SW480 (cell line): ENCODE measurements around the gene PIEZO1.

Experiments
- DNase-seq: peaks from one replicate; pipeline ENCODE4 v3.0.0-alpha.2; 2016; ENCODE audit warnings: low spot score

PIEZO1 gene

DNA sequence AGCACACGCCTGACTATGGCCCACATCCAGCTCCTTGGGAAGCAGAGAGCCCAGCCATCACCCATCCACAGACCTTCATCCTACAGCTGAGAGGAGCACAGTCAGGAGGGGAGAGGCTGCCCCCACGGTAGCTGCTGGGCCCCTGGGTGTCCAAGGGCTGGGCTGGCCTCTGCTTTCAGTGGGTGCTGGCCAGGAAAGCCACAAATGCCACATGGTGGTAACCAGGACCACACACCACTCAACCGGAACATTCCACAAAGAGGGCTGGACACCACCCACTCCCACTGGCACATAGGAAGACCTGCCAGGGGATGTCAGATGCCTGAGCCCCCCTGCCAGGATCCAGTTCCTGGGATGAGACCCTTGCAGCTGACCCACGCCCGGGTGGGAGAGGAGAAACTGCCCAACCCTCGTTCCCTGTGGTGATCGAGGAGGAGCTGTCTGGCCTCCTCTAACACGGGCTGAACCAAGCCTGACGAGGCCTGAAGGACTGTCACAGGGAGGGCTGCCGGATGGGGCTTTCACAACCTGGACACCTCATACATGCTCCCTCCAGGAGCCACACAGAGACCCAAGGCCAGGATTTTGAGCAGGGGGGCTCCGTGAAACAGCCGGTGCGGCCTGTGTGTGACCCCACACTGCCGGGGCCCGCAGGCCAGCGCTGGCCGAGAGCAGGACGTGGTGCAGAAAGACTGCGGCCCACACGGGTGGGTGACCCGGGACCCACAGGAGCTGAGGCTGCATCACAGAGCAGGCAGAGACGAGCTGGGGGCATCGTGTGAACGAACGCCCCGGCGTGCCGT lies 30.7 kb downstream of the PIEZO1 start:
- DNase-seq, result no peak

DNA sequence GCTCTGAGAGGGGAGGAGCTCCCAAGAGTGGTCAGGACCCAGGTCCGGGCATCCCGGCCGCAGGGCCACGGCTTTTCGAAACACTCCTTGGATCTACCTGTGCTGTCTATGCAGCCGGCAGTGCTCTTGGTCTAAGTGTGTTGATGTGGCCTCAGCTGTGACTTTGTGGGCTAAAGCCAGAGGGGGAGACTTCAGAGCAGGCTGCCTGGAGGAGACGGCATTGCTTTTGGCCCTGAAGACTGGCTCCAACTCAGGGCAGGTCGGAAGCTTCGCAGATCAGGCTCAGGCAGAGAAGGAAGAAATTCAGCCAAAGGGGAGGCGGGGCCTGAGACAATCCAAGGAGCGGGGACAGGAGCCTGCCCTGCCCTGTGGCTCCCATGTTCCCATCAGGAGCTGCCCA lies 31.4 kb downstream of the PIEZO1 start:
- DNase-seq, result no peak

DNA sequence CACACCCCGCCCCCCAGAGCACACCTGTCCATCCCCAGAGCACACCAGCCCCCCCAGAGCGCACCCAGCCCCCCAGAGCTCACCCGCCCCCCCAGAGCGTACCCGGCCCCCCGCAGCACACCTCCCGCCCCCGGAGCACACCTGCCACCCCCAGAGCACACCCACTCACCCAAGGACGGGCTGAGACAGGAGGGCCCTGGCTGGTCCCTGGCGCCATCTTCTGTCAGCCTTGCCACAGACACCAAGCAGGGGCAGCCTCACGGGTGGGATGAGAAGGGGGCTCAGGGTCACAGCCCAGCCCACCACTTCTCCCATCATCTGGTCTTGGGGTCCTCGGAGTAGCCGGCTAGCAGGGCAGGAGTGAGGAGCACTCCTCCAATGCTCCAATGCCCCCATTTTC lies 31.8 kb downstream of the PIEZO1 start:
- DNase-seq, result no peak

DNA sequence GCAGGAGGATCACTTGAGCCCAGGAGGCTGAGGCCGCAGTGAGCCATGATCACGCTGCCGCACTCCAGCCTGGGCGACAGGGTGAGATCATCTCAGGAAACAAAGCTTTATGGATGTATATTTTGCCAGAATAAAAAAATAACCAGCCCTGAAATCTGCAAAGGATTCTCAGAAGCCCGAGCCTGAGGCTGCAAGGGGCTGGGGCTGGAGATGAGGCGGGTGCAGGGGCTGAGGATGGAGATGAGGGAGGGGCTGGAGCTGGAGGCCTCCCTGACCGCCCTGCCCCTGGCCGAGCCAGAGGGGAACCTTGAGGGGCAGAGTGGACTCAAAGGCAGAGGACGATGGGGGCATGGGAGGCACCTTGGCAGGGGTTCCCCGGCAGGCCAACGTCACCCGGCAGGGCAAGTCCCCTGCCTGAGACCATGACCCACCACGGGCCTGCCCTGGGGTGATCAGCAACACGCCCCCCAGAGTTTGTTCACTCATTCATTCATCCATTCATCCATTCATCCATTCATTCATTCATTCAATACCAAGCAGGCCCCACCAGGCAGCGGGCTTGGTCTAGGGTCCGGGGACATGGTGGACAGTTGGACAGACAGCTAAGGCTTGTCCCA lies 32.5 kb downstream of the PIEZO1 start:
- DNase-seq, result no peak

DNA sequence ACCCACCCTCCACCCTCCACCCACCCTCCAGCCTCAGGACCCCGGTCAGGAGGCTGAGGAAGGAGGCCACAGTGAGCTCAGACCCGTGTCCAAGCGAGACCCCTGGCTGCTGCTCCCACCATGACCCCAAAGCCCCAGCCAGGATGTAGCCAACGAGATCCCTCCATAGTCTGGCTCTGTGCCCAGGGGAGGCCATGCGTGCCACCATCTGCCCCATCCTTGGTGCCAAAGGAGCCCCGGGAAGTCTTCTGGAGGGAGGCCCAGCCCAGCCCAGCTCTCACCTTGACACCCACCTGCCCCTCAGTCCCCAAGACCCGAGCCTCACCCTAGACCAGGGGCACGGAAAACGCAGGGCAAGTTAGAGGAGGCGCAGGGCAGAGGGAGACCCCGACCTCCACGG lies 34.2 kb downstream of the PIEZO1 start:
- DNase-seq, result no peak

DNA sequence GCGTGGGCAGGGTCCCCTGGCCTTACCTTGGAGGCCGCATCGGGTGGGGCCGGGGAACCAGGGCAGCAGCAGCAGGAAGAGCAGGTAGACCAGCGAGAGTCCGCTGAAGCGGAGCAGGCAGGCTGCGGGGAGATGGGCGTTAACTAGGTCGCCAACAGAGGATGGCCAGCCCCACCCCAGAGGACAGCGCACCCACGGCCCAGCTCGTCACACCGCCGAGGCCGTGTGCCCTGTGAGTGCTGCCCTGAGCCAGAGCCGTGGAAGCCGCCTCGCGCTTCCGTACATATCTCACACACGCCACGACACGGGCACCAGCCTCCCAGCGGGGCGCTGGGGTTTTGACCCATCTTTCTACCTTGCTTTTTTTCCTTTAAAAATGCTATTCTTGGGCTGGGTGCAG lies 35.7 kb downstream of the PIEZO1 start:
- no peak for DNase-seq

DNA sequence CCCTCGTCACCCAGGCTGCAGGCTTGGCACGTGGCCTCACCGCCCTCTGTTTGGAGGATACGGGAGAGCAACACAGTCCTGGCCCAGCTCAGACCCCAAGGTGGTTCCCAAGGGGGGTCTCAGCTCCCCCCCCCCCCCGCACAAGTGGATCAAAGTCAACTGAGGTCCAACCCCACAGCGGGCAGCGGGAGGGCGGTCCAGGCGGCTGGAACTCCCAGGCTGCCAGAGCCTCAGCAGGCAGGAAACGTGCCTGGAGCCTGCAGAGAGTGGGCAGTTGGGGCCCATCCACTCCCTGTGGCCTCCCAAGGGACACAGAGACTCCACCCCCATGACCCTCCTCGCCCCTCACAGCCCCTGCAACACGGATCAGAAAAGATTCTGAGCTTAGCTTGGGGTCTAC lies 36.7 kb downstream of the PIEZO1 start:
- DNase-seq, result no peak

DNA sequence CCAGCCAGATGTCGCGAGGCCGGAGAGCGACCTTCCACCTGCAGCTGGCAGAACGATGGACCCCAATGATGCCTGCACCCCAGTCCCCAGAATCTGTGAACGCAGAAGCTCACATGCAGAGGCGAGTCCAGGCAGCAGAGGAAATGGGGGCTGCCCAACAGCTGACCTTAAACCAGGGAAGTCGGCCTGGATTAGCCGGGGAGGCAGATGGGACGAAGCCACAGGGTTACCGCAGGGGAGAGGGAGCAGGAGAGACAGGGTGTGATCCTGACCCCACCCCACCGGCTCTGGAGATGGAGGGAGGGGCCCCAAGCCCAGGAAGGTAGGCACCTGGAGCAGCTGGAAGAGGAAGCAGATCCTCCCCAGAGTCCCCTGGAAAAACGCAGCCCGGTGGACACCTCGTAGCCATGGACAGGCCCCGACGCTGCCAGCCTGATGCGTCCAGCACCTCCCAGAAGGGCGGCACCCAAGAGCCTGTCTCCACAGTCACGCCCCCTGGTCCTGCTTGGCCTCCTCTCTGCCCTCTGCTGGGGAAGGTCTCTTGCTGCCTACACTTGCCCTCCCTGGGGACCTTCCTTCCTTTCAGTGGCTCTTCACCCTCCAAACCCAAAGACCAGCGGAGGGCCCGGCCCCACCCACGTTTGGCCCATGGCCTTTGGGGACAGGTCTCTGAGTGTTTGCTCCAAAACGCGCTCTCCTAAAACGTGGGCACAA lies 37.3 kb downstream of the PIEZO1 start:
- no peak for DNase-seq

DNA sequence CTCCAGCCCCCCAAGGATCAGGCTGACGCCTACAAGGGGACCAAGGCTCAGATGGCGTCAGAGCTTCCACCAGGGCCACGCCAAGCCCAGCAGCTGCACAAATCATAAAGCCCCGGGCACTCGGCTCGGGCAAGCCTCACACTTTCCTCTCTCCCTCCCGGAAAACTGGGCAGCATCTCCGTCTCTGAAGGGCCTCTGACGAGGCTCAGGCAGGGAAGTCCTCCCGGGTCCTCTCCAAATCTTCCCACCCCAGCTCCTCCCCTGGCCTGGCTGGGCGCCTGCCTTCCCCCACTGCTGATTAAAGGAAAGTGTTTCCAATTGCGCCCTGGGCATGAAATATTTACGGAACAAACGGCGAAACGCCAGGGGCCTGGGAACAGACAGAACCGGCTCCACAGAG lies 38.5 kb downstream of the PIEZO1 start:
- DNase-seq, result no peak

DNA sequence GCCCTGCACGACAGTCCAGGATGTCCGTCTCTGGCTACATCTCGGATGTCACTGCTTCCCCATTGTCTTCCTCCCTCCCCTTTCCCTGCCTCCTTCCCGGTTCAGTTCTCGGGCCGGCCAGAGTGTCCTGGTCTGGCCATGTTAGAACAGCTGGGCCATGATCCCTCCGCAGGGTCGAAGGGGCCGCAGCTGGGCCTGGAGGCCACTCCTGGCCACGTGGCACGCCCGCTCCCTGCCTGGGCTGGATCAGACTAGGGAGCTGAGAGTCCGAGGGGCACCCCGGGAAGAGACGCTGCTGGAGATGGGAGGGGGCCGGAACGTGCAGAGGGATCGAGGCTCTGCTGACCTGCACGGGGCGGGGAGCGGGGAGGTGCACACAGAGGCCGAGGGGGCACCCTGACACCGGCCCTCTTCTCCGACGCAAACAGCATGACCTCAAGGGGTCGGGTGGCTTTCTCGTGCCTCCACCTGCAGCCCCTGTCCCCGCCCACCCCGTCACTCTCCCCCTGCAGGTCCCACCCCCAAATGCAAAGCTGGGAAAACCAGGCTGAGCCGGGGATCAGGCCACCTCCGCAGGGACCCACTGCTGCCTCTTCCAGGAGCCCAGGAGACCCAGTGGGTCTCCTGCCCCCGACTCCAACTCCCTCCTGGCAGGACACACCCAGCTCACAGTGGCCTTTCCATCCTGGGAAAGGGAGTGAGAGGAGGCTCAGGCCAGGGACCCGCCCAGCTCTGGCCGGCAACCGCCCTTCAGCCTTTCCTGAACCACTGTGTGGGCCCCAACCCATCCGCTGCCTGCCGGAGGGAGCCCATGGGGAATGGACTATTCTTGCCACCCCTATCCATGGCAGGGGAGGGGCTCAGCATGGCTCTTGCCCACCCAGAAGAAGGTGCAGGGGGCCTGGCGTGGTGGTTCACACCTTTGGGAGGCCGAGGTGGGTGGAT lies 40.2 kb downstream of the PIEZO1 start:
- no peak for DNase-seq

DNA sequence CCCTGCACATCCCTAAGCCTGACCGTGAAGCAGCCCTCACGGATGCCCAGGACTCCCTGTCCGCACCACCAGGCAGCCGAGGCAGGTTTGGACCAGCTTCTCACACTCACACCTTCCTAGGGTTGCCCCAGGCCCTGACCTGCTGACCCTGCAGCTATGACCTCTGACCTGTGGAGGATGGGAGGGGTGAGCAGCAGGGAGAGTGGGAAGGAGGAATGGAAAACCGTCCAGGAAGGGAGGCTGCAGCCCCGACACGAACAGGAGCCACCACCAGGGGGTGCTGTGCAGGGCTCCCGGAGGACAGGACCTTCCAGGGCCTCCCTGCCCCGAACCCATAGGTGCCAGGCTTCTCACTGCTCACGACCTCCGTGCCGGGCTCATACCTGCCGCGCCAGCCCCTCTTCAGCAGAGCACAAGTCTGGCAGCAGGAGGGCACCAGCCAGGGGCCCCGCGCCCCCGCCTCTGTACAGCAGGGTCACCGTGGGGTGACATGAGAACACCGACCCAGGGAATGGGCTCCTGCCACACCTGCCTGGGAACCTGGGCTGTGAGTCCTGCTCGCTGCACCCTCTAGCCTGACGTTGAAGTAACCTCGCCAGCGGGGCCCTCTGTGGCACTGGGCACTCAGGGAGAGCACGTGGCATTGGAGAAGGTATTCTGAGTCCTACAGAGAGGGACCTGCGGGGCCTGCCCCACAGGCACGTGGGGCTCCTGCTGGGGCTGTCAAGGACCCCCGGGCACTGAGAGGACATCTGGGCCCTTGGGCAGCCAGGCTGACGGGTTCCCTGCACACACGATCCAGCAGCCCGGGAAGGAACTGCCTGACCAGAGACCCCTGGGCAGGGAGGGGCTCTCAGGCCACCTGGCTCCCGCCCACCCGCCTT lies 41.1 kb downstream of the PIEZO1 start:
- DNase-seq, result peak; percentile 36

DNA sequence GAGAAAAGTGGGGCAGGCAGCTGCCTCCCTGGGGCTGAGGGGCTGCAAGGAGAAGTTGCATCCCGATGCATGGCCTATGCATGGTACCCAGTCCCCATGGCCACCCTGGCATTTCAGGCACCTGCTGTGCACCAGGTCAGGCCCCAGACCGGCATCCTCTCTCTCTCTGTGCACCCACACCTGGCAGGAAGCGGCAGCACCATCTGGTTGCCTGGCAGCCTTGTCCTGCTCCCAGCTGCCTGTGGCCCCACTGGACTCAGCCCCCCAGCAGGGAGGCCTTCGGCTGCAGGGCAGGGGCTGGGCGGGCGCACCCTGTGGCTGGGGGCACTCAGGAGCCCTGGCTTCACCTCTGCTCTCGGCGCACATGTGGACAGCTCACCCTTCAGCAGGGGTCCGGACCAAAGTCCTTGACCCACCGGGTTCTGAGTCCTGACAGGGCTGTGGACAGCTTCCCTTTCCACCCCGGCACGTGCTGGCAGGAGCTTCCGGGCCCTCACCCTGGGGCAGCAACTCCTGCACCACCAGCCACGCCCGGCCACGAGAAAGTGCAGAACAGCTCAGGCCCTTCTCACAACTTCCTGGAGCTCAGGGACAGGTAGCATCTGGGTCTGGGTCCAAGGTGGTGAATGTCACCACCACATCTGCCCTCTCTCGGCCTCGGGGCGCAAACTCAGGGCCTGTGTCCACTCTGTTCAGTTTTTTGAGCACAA lies 42.0 kb downstream of the PIEZO1 start:
- no peak for DNase-seq

DNA sequence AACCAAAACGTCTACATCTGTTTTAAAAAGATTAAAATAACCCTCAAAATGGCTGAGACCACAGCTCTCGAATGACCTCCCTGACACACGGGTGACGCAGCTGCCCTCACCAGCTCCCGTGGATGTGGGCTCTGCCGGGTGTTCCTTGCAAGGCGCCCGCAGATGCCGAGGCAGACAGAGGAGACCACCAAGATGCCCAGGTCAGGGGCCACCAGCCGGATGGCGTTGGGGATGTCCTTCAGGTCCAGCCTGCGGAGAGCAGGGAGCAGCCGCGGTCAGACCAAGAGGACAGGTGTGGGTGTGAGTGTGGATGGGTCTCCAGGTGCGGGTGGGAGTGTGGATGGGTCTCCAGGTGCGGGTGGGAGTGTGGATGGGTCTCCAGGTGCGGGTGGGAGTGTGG lies 43.7 kb downstream of the PIEZO1 start:
- no peak for DNase-seq

DNA sequence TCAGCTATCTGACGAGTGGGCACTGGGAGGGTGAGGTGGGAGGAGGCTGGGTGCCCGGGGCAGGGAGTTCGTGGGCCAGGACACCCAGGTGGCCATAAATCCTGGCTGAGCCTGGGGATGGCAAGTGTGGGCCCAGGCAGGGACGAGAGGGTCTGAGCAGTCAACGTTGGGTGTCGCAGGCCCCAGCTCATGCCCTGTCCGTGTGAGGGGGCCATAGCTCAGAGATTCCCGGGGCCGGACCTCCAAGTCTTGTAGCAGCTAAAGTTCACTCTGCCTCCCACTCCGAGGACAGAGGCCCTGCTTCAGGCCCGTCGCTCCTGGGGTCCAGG lies 44.3 kb downstream of the PIEZO1 start:
- DNase-seq, result no peak

DNA sequence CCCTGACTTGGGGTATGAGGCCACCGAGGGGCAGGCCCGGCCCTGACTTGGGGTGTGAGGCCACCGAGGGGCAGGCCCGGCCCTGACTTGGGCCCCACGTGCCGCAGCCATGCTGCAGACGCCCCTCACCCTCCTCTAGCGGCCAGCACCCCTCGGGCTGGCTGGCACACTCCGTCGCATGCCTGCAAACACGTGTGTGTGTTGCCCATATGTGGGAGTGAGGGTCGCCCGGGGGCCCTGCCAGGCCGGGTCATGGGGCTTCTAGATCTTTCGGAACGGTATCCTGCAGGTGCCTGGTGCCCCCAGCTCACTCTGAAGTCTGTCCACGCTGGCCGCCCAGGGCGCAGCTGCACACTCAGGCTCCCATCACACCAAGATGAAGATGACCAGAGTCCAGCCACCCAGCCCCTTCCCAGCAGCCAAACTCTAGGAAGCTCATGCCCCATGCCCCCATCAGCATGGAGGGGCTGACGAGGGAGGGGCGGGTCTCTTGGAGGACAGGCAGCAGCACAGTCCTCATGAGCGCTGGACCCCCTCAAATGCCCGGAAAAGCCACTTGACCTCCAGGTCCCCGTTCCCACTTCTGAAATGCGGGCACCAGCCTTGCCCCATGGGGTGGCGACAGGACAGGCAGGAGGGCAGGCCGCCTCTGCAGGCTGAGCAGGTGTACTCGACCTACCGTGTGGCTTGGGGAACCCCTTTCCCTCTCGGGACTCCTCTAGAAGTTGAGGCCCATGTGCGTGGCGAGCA lies 44.9 kb downstream of the PIEZO1 start:
- no peak for DNase-seq

DNA sequence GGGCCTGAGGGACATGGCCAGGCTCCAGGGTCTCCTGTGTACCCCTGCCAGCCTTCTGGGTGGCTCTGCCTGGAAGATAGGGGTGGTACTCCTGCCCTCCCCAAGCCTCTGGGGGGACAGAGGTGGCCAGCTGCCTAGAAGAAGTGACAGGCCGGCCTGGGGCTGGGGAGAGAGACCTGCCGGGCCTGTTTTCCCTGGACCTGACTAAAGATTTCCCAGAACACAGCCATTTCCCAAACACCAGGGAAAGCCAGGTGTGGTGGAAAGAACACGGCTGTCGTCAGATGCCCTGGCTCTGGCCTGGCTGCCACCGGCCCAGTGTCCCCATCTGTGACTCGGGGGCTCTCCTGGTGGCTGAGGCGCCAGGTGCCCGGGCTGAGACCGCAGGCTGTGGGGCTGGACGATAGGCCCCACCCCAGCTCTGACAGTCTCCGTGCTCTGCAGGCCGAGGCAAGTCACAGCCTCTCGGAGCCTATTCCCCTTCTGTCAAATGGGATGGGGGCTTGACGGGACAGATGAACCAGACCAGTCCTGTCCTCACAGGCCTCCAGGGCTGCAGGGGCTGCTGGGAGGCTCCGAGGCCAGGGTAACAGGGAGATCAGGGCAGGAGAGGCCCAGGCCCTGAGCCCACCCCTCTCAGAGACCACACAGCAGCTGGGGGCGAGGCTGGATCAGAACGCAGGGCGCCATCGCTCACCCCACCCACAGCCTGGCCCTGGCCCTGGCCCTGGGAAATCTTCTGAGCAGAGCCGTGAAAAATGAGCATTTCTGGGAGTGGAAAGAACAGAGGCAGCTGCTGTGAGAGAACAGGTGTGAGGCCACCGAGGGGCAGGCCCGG lies 45.7 kb downstream of the PIEZO1 start:
- no peak for DNase-seq

DNA sequence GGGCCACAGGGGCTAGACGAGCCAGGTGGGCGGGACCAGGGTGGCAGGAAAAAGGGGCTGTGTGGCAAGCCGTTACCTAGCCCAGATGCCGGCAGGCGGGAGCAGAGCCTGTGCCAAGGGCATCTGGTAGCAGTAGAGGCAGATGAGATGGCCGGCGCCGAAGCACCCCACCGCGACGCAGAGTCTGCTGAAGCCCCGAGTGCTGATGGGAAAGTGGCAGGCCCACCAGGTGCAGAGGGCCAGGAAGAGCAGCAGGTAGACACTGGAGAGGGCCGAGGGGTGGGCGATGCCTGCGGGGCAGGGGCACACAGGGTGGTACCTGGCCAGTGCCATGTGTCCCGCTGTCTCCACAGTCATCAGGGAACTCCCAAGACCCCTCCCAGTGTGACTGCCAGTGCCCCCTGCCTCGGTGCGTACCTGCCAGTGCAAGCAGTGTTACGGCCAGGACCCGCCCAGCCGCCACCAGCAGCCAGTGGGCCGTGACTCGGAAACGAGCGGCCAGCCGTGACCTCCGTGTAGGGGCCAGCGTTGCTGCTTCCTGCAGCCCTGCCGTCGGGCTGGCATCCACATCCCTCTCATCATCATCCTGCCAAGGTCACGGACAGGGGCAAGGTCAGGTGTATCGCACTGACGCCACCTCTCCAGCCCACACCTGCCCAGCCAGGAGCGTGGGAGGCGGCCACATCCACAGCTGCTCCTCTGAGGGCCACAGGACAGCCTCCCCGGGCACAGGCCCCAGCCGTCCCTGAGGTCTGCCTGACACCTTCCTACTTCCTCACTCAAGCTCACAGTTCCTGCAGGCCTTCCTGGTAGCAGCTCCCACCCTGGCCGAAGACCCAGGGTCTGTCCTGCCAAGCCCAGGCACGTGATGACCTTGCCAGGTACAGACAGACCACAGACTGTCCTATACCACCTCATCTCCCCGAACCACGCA lies 46.6 kb downstream of the PIEZO1 start:
- no peak for DNase-seq
